ENCODE results near the gene POFUT1. TPM values are rescaled to one million over a fixed set of nuclear protein-coding genes. Genes with fewer than 3 reads are reported as not detected.
"Not testable (repeated sequence)": the region's sequence is repeated elsewhere in the genome, so short reads cannot be mapped to it uniquely, and the experiment has no call there.

POFUT1 gene
- total RNA-seq, 4 donors from 2014 or later = 13.8 to 96.1 (median 49.6) TPM

- no peaks in the 10 kb centered on the region for H3K4me1 ChIP-seq
- TF ChIP-seq, protein P1, sequence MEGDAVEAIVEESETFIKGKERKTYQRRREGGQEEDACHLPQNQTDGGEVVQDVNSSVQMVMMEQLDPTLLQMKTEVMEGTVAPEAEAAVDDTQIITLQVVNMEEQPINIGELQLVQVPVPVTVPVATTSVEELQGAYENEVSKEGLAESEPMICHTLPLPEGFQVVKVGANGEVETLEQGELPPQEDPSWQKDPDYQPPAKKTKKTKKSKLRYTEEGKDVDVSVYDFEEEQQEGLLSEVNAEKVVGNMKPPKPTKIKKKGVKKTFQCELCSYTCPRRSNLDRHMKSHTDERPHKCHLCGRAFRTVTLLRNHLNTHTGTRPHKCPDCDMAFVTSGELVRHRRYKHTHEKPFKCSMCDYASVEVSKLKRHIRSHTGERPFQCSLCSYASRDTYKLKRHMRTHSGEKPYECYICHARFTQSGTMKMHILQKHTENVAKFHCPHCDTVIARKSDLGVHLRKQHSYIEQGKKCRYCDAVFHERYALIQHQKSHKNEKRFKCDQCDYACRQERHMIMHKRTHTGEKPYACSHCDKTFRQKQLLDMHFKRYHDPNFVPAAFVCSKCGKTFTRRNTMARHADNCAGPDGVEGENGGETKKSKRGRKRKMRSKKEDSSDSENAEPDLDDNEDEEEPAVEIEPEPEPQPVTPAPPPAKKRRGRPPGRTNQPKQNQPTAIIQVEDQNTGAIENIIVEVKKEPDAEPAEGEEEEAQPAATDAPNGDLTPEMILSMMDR (IDR thresholded peaks at IDR 0.05) = no peak
- no peak for TF ChIP-seq EP300 (IDR thresholded peaks at IDR 0.05; ENCODE audit: low read depth)
- H3K27me3 ChIP-seq = no peaks in the 10 kb centered on the region
- H3K4me3 ChIP-seq = no peak overlapping the region
- H3K27ac ChIP-seq = no peak overlapping the region
- DNase-seq = no peak
- in situ Hi-C loops (cut with MboI; ENCODE audit: low pct_ligation_motif_present in 1 of 4, low pct_unique_long_range_greater_than_20kb in 1 of 4, low sequenced_read_pairs in 3 of 4) = no loop called here
- WGBS, 2 donors (ENCODE audit: low coverage in 1 of 2) = 77 to 81% methylated on average over 7 to 9 of the region's 9 CpGs
- H3K9me3 ChIP-seq = no peaks in the 10 kb centered on the region
- intact Hi-C loops (cut with DNase I; ENCODE audit: low total_unique reads) = no loop called here
- no peaks in the 10 kb centered on the region for H3K36me3 ChIP-seq
Observed at GRCh38 chr20:32249030-32249738, 41.5 kb downstream of the POFUT1 start.

- no peak overlapping the region for H3K27ac ChIP-seq
- 63 to 80% methylated on average over 2 to 3 of the region's 3 CpGs for WGBS, 2 donors (ENCODE audit: low coverage in 1 of 2)
- no peak for DNase-seq
- no peak overlapping the region for H3K4me3 ChIP-seq
- peaks cover 0 to 12% (median 5%) of the 10 kb centered on the region in 4 donors for H3K4me1 ChIP-seq
- intact Hi-C loops (cut with DNase I; ENCODE audit: low total_unique reads) (no loop called here), in situ Hi-C loops (cut with MboI; ENCODE audit: low pct_ligation_motif_present in 1 of 4, low pct_unique_long_range_greater_than_20kb in 1 of 4, low sequenced_read_pairs in 3 of 4) (loop anchor here in 1 of 4 donors (25.0 kb wide), 1 partner anchor 111 kb away; the partner anchor contains the start of gene ASXL1)
- H3K36me3 ChIP-seq = no peaks in the 10 kb centered on the region
- TF ChIP-seq EP300 (IDR thresholded peaks at IDR 0.05; ENCODE audit: low read depth) (no peak), POLR2AphosphoS5 (IDR thresholded peaks at IDR 0.05) (no peak), POLR2A (IDR thresholded peaks at IDR 0.05) (no peak)
- TF ChIP-seq, protein P1 (IDR thresholded peaks at IDR 0.05) = no peak
- no peaks in the 10 kb centered on the region for H3K9me3 ChIP-seq
- H3K27me3 ChIP-seq = no peaks in the 10 kb centered on the region
Observed at GRCh38 chr20:32251470-32251869, 43.8 kb downstream of the POFUT1 start.

DNA sequence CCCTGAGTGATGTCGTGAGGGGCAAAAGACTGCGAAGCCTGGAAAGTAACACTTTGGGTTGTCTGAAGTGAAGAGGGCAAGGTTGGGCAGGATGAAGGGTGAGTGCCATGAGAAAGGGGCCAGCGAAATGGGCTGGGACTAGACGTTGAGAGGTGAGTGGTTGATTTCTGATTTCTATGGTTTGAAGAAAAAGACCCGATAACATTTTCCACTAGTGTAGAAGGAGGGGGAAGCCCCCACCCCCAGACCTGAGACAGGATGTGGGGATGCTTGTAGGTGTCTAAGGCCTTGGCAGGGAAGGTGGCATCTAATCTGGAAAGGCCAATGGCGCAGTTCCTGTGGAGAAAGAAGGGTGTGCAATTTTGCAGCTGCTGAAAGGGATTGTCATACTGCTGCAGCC, 44.5 kb downstream of the POFUT1 start:
- no peak overlapping the region for H3K4me3 ChIP-seq
- no peak overlapping the region for H3K27ac ChIP-seq
- DNase-seq = no peak
- no peaks in the 10 kb centered on the region for H3K36me3 ChIP-seq
- H3K4me1 ChIP-seq = peaks cover 0 to 13% (median 9%) of the 10 kb centered on the region in 4 donors
- TF ChIP-seq EP300 (IDR thresholded peaks at IDR 0.05; ENCODE audit: low read depth) (no peak), POLR2AphosphoS5 (IDR thresholded peaks at IDR 0.05) (no peak), POLR2A (IDR thresholded peaks at IDR 0.05) (no peak)
- TF ChIP-seq, protein P1 (IDR thresholded peaks at IDR 0.05) = no peak
- intact Hi-C loops (cut with DNase I; ENCODE audit: low total_unique reads) = no loop called here
- no peaks in the 10 kb centered on the region for H3K27me3 ChIP-seq
- H3K9me3 ChIP-seq = no peaks in the 10 kb centered on the region
- WGBS, 2 donors (ENCODE audit: low coverage in 1 of 2) = 88 to 93% methylated on average over 5 to 6 of the region's 6 CpGs
- in situ Hi-C loops (cut with MboI; ENCODE audit: low pct_ligation_motif_present in 1 of 4, low pct_unique_long_range_greater_than_20kb in 1 of 4, low sequenced_read_pairs in 3 of 4) = loop anchor here in 1 of 4 donors (25.0 kb wide), 1 partner anchor 110 kb away; the partner anchor contains the start of gene ASXL1

DNA sequence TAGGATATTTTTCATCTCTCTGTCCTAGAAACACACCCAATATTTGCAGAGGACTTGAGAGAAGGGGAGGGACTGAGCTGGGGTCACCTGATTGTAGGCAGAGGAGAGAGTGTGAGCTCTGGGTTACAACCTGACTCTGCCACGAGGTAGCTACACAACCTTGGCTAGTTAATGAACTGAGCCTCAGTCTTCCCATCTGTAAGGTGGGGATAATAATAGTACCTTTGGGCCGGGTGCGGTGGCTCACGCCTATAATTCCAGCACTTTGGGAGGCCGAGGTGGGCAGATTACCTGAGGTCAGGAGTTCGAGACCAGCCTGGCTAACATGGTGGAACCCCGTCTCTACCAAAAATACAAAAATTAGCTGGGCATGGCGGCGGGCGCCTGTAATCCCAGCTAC, 53.3 kb downstream of the POFUT1 start:
- H3K4me1 ChIP-seq = peaks cover 0 to 15% (median 2%) of the 10 kb centered on the region in 4 donors
- H3K27me3 ChIP-seq; H3K27ac ChIP-seq; H3K36me3 ChIP-seq; intact Hi-C loops (cut with DNase I; ENCODE audit: low total_unique reads); DNase-seq; H3K4me3 ChIP-seq; H3K9me3 ChIP-seq: not testable (repeated sequence)
- in situ Hi-C loops (cut with MboI; ENCODE audit: low pct_ligation_motif_present in 1 of 4, low pct_unique_long_range_greater_than_20kb in 1 of 4, low sequenced_read_pairs in 3 of 4) = loop anchor here in 1 of 4 donors (25.0 kb wide), 1 partner anchor 101 kb away; the partner anchor contains the start of gene ASXL1
- 84 to 92% methylated on average over 4 to 10 of the region's 10 CpGs for WGBS, 2 donors (ENCODE audit: low coverage in 1 of 2)

Measured in transverse colon (tissue), 4 donors.